ENCODE results near the gene PLCL1. TPM values are rescaled to one million over a fixed set of nuclear protein-coding genes. Genes with fewer than 3 reads are reported as not detected.

Gene PLCL1
- total and polyA plus RNA-seq, 2 donors (not counting 3 experiments of a cell fraction or from before 2014, with no cell fraction given): 0.79 to 3.4 TPM

DNA sequence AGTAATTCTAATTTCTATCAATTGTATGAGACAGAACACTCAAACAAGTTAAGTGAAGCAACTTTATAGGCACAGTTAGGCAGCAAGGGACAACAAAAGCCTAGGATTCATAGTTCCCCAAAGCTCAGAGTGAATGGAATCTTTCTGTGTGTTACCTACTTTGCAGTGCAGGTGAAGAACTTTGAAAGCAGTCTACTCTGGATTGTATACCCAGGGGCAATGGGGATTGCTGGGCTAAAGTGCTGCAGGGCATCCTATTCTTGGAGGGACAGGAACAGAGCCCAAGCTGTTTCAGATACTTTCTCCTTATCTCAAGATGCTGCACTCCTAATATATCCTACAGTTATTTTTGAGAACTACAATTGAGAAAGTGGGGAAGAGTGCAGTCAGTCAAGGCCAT lies 207.6 kb downstream of the PLCL1 start:
- no peak for TF ChIP-seq MYC (IDR thresholded peaks at IDR 0.05; ENCODE audit: low read depth, low read length)
- TF ChIP-seq EZH2 (IDR thresholded peaks at IDR 0.05; ENCODE audit: borderline replicate concordance, low read depth, low read length, severe bottlenecking): no peak
- TF ChIP-seq, protein P1, sequence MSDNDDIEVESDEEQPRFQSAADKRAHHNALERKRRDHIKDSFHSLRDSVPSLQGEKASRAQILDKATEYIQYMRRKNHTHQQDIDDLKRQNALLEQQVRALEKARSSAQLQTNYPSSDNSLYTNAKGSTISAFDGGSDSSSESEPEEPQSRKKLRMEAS (IDR thresholded peaks at IDR 0.05; ENCODE audit: insufficient read depth, insufficient read length): no peak
- no peak for TF ChIP-seq JUN (IDR thresholded peaks at IDR 0.05; ENCODE audit: borderline replicate concordance, insufficient read depth, insufficient read length, low read depth)
- TF ChIP-seq FOS (IDR thresholded peaks at IDR 0.05; ENCODE audit: borderline replicate concordance, insufficient read depth, low read length): no peak
- TF ChIP-seq, protein P2, sequence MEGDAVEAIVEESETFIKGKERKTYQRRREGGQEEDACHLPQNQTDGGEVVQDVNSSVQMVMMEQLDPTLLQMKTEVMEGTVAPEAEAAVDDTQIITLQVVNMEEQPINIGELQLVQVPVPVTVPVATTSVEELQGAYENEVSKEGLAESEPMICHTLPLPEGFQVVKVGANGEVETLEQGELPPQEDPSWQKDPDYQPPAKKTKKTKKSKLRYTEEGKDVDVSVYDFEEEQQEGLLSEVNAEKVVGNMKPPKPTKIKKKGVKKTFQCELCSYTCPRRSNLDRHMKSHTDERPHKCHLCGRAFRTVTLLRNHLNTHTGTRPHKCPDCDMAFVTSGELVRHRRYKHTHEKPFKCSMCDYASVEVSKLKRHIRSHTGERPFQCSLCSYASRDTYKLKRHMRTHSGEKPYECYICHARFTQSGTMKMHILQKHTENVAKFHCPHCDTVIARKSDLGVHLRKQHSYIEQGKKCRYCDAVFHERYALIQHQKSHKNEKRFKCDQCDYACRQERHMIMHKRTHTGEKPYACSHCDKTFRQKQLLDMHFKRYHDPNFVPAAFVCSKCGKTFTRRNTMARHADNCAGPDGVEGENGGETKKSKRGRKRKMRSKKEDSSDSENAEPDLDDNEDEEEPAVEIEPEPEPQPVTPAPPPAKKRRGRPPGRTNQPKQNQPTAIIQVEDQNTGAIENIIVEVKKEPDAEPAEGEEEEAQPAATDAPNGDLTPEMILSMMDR (IDR thresholded peaks at IDR 0.05; ENCODE audit: extremely low read depth in 1 of 2, insufficient read depth in 1 of 2, low read depth in 1 of 2, low read length in 2 of 2): no peak
- no peak for TF ChIP-seq POLR2A (IDR thresholded peaks at IDR 0.05; ENCODE audit: low read depth, low read length)
- no peak for TF ChIP-seq GATA2 (IDR thresholded peaks at IDR 0.05; ENCODE audit: insufficient read depth, insufficient read length, low read depth, low read length)
- no peak for TF ChIP-seq POLR2AphosphoS5 (IDR thresholded peaks at IDR 0.05; ENCODE audit: insufficient read depth, low read depth, low read length)
- H3K9me3 ChIP-seq (replicated peaks; ENCODE audit: control insufficient read depth, insufficient read depth, low read length): no peaks in the 10 kb centered on the region
- H3K79me2 ChIP-seq (ENCODE audit: control insufficient read depth, insufficient read depth, low read length): no peaks in the 10 kb centered on the region
- H3K9ac ChIP-seq (replicated peaks; ENCODE audit: extremely low read depth, insufficient read depth, low read length): no peak overlapping the region
- ChIA-PET CTCF (no interaction called here), POLR2A (no interaction called here)
- intact Hi-C loops (cut with micrococcal nuclease) (no loop called here), dilution Hi-C loops (cut with MboI; ENCODE audit: extremely low pct_ligation_motif_present, low sequenced_read_pairs) (no loop called here)
- H3K4me2 ChIP-seq (ENCODE audit: insufficient read depth, low read length): no peak overlapping the region
- H3K27me3 ChIP-seq (ENCODE audit: control insufficient read depth in 2 of 2, insufficient read depth in 2 of 2, low read length in 2 of 2): no peaks in the 10 kb centered on the region
- BruUV-seq (replicated peaks): no TSS peak
- no peaks in the 10 kb centered on the region for H3K9me1 ChIP-seq (replicated peaks; ENCODE audit: control insufficient read depth, extremely low read depth, insufficient read depth, low read length)
- FAIRE-seq (no peak), DNase-seq (ENCODE audit: low read depth, low spot score) (no peak)
- H2AFZ ChIP-seq (ENCODE audit: low read depth, low read length): no peak overlapping the region
- H3K4me3 ChIP-seq (replicated peaks in 1 of 3; ENCODE audit: insufficient read depth in 1 of 3, low read depth in 1 of 3, low read length in 3 of 3): no peak overlapping the region
- no peaks in the 10 kb centered on the region for H3K36me3 ChIP-seq (ENCODE audit: control insufficient read depth in 2 of 2, extremely low read depth in 1 of 2, insufficient read depth in 2 of 2, low read length in 2 of 2)
- H4K20me1 ChIP-seq (replicated peaks; ENCODE audit: control insufficient read depth, extremely low read depth, insufficient read depth, low read length): no peaks in the 10 kb centered on the region
- H3K4me1 ChIP-seq (ENCODE audit: control insufficient read depth, extremely low read depth, insufficient read depth, low read length): no peaks in the 10 kb centered on the region
- H3K27ac ChIP-seq (ENCODE audit: insufficient read depth, low read depth, low read length): no peak overlapping the region
